Suppressor macrophage treated with lipopolysaccharide for 1 hour (primary cell): ENCODE measurements around the gene SEC61A2.
"Not testable (repeated sequence)": the region's sequence is repeated elsewhere in the genome, so short reads cannot be mapped to it uniquely, and the experiment has no call there.

Experiments
- DNase-seq, 3 donors: peaks; one replicate each; pipeline ENCODE4 v3.0.0-alpha.2; 2020 to 2022

Gene SEC61A2

GRCh38 chr10:12162927-12163326, 33.5 kb downstream of the SEC61A2 start:
- no peak for DNase-seq

- no peak for DNase-seq
Observed at GRCh38 chr10:12164085-12164484, 34.6 kb downstream of the SEC61A2 start.

- DNase-seq: no peak
Observed at GRCh38 chr10:12165036-12165435, 35.6 kb downstream of the SEC61A2 start.

GRCh38 chr10:12165999-12166775, 36.7 kb downstream of the SEC61A2 start:
- no peak for DNase-seq

GRCh38 chr10:12171512-12171911, 42.0 kb downstream of the SEC61A2 start:
- not testable (repeated sequence) for DNase-seq

- no peak for DNase-seq
Observed at GRCh38 chr10:12177642-12178041, 48.2 kb downstream of the SEC61A2 start.

- peak; percentile 35 to 40 (median 39) for DNase-seq
Observed at GRCh38 chr10:12179606-12180170, 50.2 kb downstream of the SEC61A2 start.

- no peak for DNase-seq
Observed at GRCh38 chr10:12180221-12180974, 50.9 kb downstream of the SEC61A2 start.

GRCh38 chr10:12181065-12181775, 51.7 kb downstream of the SEC61A2 start:
- peak; percentile 75 to 85 (median 82) for DNase-seq

- DNase-seq: no peak
Observed at GRCh38 chr10:12184165-12184564, 54.7 kb downstream of the SEC61A2 start.

- DNase-seq: peak in 1 of 3 donors; percentile 26
Observed at GRCh38 chr10:12186323-12186722, 56.8 kb downstream of the SEC61A2 start.

GRCh38 chr10:12187321-12187905, 57.9 kb downstream of the SEC61A2 start:
- peak; percentile 25 to 53 (median 50) for DNase-seq

- DNase-seq: no peak
Observed at GRCh38 chr10:12188656-12189055, 59.2 kb downstream of the SEC61A2 start.

- DNase-seq: no peak
Observed at GRCh38 chr10:12189426-12189825, 59.9 kb downstream of the SEC61A2 start.

- DNase-seq: peak; percentile 24 to 50 (median 26)
Observed at GRCh38 chr10:12191715-12192114, 62.2 kb downstream of the SEC61A2 start.

GRCh38 chr10:12193193-12193592, 63.7 kb downstream of the SEC61A2 start:
- peak; percentile 45 to 65 (median 65) for DNase-seq

- peak; percentile 41 to 45 (median 41) for DNase-seq
Observed at GRCh38 chr10:12194752-12195271, 65.3 kb downstream of the SEC61A2 start.

GRCh38 chr10:12195281-12195602, 65.8 kb downstream of the SEC61A2 start:
- DNase-seq: no peak

- DNase-seq: peak; percentile 91 to 93 (median 91)
Observed at GRCh38 chr10:12195603-12196506, 66.4 kb downstream of the SEC61A2 start, which contains the start of the genes CDC123 and NUDT5. CDC123 (plus strand) TSS chr10:12196188; CDS start chr10:12196246, 58 bp downstream. NUDT5 (minus strand) TSS chr10:12195891; CDS start chr10:12186291, 9,600 bp downstream.

GRCh38 chr10:12196531-12197211, 67.2 kb downstream of the SEC61A2 start:
- peak in 1 of 3 donors; percentile 25 for DNase-seq
